H9 (cell line): ENCODE results near the gene HECTD1. TPM values are rescaled to one million over a fixed set of nuclear protein-coding genes. Genes with fewer than 3 reads are reported as not detected.

Experiments
- DNase-seq: peaks from one replicate; pipeline ENCODE4 v3.0.0-alpha.2; 2017
- H2AFZ ChIP-seq: one replicate; pipeline ENCODE4 v1.6.1; 2013; ENCODE audit warnings: mild to moderate bottlenecking, low read length, control low read depth, moderate library complexity
- H2AK5ac ChIP-seq: 2 replicates; pipeline ENCODE4 v1.6.1; 2013; ENCODE audit warnings: low read length, control low read depth, mixed read lengths; ENCODE audit not compliant: insufficient read length
- H2BK120ac ChIP-seq: one replicate; pipeline ENCODE4 v1.6.1; 2013; ENCODE audit warnings: low read depth, mild to moderate bottlenecking, low read length, control low read depth, inconsistent platforms; ENCODE audit not compliant: poor library complexity, severe bottlenecking
- H2BK12ac ChIP-seq: 2 replicates; pipeline ENCODE4 v1.6.1; 2013; ENCODE audit warnings: low read length, control low read depth, mixed read lengths, low read depth; ENCODE audit not compliant: insufficient read length
- H2BK15ac ChIP-seq: 2 replicates; pipeline ENCODE4 v1.6.1; 2013; ENCODE audit warnings: low read depth, low read length, control low read depth
- H2BK20ac ChIP-seq: one replicate; pipeline ENCODE4 v1.6.1; 2013; ENCODE audit warnings: low read depth, mild to moderate bottlenecking, low read length, control low read depth, inconsistent platforms; ENCODE audit not compliant: poor library complexity, severe bottlenecking
- H2BK5ac ChIP-seq: 2 replicates; pipeline ENCODE4 v1.6.1; 2013; ENCODE audit warnings: low read length, control low read depth, mixed read lengths; ENCODE audit not compliant: insufficient read length
- H3K14ac ChIP-seq: 2 replicates; pipeline ENCODE4 v1.6.1; 2013; ENCODE audit warnings: low read length, control low read depth; ENCODE audit not compliant: insufficient read depth
- H3K18ac ChIP-seq: 2 replicates; pipeline ENCODE4 v1.6.1; 2013; ENCODE audit warnings: low read depth, mild to moderate bottlenecking, mixed read lengths, low read length, control low read depth; ENCODE audit not compliant: insufficient read length
- H3K23ac ChIP-seq: 2 replicates; pipeline ENCODE4 v1.6.1; 2013; ENCODE audit warnings: low read length, control low read depth, mixed read lengths, low read depth; ENCODE audit not compliant: insufficient read length
- H3K23me2 ChIP-seq: 2 replicates; pipeline ENCODE4 v1.6.1; 2013; ENCODE audit warnings: low read depth, mild to moderate bottlenecking, mixed read lengths, low read length, control low read depth; ENCODE audit not compliant: insufficient read length, poor library complexity, severe bottlenecking
- H3K27ac ChIP-seq: 2 replicates; pipeline ENCODE4 v1.5.1; 2013; ENCODE audit warnings: low read length, control low read depth, mixed read lengths, low read depth; ENCODE audit not compliant: insufficient read length
- H3K27me3 ChIP-seq: 2 replicates; pipeline ENCODE4 v1.6.1; 2013; ENCODE audit warnings: low read length, control low read depth, inconsistent platforms; ENCODE audit not compliant: insufficient read depth
- H3K4ac ChIP-seq: 2 replicates; pipeline ENCODE4 v1.6.1; 2013; ENCODE audit warnings: low read depth, mild to moderate bottlenecking, control low read depth, inconsistent platforms, low read length, moderate library complexity
- H3K4me1 ChIP-seq: 2 replicates; pipeline ENCODE4 v1.6.1; 2013; ENCODE audit warnings: low read length, control low read depth, inconsistent platforms; ENCODE audit not compliant: insufficient read depth
- H3K4me2 ChIP-seq: 2 replicates; pipeline ENCODE4 v1.6.1; 2013; ENCODE audit warnings: low read length, control low read depth, mixed read lengths; ENCODE audit not compliant: insufficient read length, insufficient read depth
- H3K56ac ChIP-seq: 2 replicates; pipeline ENCODE4 v1.6.1; 2013; ENCODE audit warnings: low read depth, mild to moderate bottlenecking, mixed read lengths, low read length, control low read depth; ENCODE audit not compliant: insufficient read length
- H3K79me1 ChIP-seq: 2 replicates; pipeline ENCODE4 v1.6.1; 2013; ENCODE audit warnings: low read depth, mild to moderate bottlenecking, moderate library complexity, low read length, control low read depth, inconsistent platforms; ENCODE audit not compliant: insufficient read depth, poor library complexity, severe bottlenecking
- H3K79me2 ChIP-seq: 2 replicates; pipeline ENCODE4 v1.6.1; 2013; ENCODE audit warnings: low read length, control low read depth, inconsistent platforms; ENCODE audit not compliant: insufficient read depth
- H3K9ac ChIP-seq: 2 replicates; pipeline ENCODE4 v1.6.1; 2013; ENCODE audit warnings: low read length, control low read depth, mixed read lengths; ENCODE audit not compliant: insufficient read length; ENCODE audit errors: extremely low read depth
- H3K9me3 ChIP-seq: one replicate; pipeline ENCODE4 v1.6.1; 2013; ENCODE audit warnings: low read depth, low read length, inconsistent platforms; ENCODE audit not compliant: control insufficient read depth
- H3T11ph ChIP-seq: one replicate; pipeline ENCODE4 v1.6.1; 2013; ENCODE audit warnings: mild to moderate bottlenecking, low read length, control low read depth, inconsistent platforms
- H4K20me1 ChIP-seq: one replicate; pipeline ENCODE4 v1.6.1; 2013; ENCODE audit not compliant: control insufficient read depth, insufficient read length, insufficient read depth
- H4K5ac ChIP-seq: 2 replicates; pipeline ENCODE4 v1.6.1; 2013; ENCODE audit warnings: low read depth, mild to moderate bottlenecking, mixed read lengths, low read length, control low read depth; ENCODE audit not compliant: insufficient read length
- H4K8ac ChIP-seq: replicated peaks from 2 replicates; pipeline ENCODE4 v1.6.1; 2013; ENCODE audit warnings: low read length, control low read depth, mixed read lengths, low read depth; ENCODE audit not compliant: insufficient read length
- H4K91ac ChIP-seq: 2 replicates; pipeline ENCODE4 v1.6.1; 2013; ENCODE audit warnings: low read depth, mild to moderate bottlenecking, moderate library complexity, mixed read lengths, low read length, control low read depth; ENCODE audit not compliant: insufficient read length
- H3K27ac Mint-ChIP-seq, 3 experiments: 2 replicates in 2 of 3; 3 replicates in 1 of 3; pipeline ENCODE4 v1.8.0; 2020 to 2021; ENCODE audit warnings: mixed read lengths in 3 of 3, mild to moderate bottlenecking in 1 of 3, moderate library complexity in 1 of 3
- H3K27me3 Mint-ChIP-seq: 2 replicates; pipeline ENCODE4 v1.8.0; 2021; ENCODE audit warnings: low read depth, mild to moderate bottlenecking, moderate library complexity, mixed read lengths
- H3K36me3 Mint-ChIP-seq, 3 experiments: 2 replicates in 2 of 3; 3 replicates in 1 of 3; pipeline ENCODE4 v1.8.0; 2020 to 2021; ENCODE audit warnings: low read depth in 3 of 3, mixed read lengths in 3 of 3; ENCODE audit not compliant: insufficient read depth in 1 of 3
- H3K4me1 Mint-ChIP-seq, 2 experiments: 2 replicates each; pipeline ENCODE4 v1.8.0; 2020; ENCODE audit warnings: mixed read lengths in 2 of 2
- H3K4me3 Mint-ChIP-seq, 2 experiments: 2 replicates in 1 of 2; 3 replicates in 1 of 2; pipeline ENCODE4 v1.8.0; 2020 to 2021; ENCODE audit warnings: mild to moderate bottlenecking in 2 of 2, mixed read lengths in 2 of 2, moderate library complexity in 1 of 2
- H3K9me3 Mint-ChIP-seq, 2 experiments: 2 replicates in 1 of 2; 3 replicates in 1 of 2; pipeline ENCODE4 v1.8.0; 2020; ENCODE audit warnings: mild to moderate bottlenecking in 2 of 2, mixed read lengths in 2 of 2, moderate library complexity in 1 of 2
- WGBS: extraction: QIAGEN DNeasy Blood & Tissue Kit; methylation state at CpG from one replicate; pipeline ENCODE4 v1.1.7; 2013; ENCODE audit warnings: missing lambda C conversion rate, low lambda C conversion rate, mixed read lengths; ENCODE audit not compliant: insufficient read length; ENCODE audit errors: extremely low coverage; 5-methylcytosine and 5-hydroxymethylcytosine counted together
- total RNA-seq: library from RNA; stranded (reverse); gene quantifications from 2 replicates; pipeline ENCODE4 v1.2.1, GENCODE V29; 2021
- TF ChIP-seq, protein P1 (sequence below): fragments of 200-600 bp; sonication (generic); conservative IDR thresholded peaks from 3 replicates; pipeline ENCODE4 v1.8.0; 2021; ENCODE audit warnings: antibody characterized with exemption, mild to moderate bottlenecking

Gene HECTD1
- total RNA-seq, 1 experiment from 2014 or later = 135 TPM

- Histone ChIP-seq H3K79me2 (no peaks in the 10 kb centered on the region), H3K14ac (no peak overlapping the region), H4K91ac (no peak overlapping the region), H2BK5ac (no peak overlapping the region), H4K5ac (no peak overlapping the region), H3T11ph (no peak overlapping the region), H3K9me3 (no peaks in the 10 kb centered on the region), H3K56ac (no peak overlapping the region), H3K18ac (no peak overlapping the region), H2BK12ac (no peak overlapping the region), H2AFZ (peak overlapping the region; percentile 65), H4K8ac (no peak overlapping the region), H3K23me2 (no peaks in the 10 kb centered on the region), H2BK20ac (no peak overlapping the region), H3K4me1 (peaks cover 3% of the 10 kb centered on the region; the same call in 1 of the 2 replicates), H3K27me3 (no peaks in the 10 kb centered on the region), H3K4me2 (peak overlapping the region; percentile 62), H3K79me1 (no peaks in the 10 kb centered on the region), H3K9ac (no peak overlapping the region), H3K27ac (no peak overlapping the region), H2AK5ac (no peak overlapping the region), H3K23ac (no peak overlapping the region), H3K4ac (no peak overlapping the region), H2BK15ac (no peak overlapping the region), H2BK120ac (no peak overlapping the region), H4K20me1 (no peaks in the 10 kb centered on the region)
- no peaks in the 10 kb centered on the region for H3K36me3 Mint-ChIP-seq
- peak overlapping the region in 1 of 2 experiments; percentile 63; a peak in 3 of 5 replicates for H3K4me3 Mint-ChIP-seq
- no peaks in the 10 kb centered on the region for H3K9me3 Mint-ChIP-seq
- peaks cover 6 to 7% of the 10 kb centered on the region in 2 experiments for H3K4me1 Mint-ChIP-seq
- H3K27me3 Mint-ChIP-seq = no peaks in the 10 kb centered on the region
- TF ChIP-seq, protein P1, sequence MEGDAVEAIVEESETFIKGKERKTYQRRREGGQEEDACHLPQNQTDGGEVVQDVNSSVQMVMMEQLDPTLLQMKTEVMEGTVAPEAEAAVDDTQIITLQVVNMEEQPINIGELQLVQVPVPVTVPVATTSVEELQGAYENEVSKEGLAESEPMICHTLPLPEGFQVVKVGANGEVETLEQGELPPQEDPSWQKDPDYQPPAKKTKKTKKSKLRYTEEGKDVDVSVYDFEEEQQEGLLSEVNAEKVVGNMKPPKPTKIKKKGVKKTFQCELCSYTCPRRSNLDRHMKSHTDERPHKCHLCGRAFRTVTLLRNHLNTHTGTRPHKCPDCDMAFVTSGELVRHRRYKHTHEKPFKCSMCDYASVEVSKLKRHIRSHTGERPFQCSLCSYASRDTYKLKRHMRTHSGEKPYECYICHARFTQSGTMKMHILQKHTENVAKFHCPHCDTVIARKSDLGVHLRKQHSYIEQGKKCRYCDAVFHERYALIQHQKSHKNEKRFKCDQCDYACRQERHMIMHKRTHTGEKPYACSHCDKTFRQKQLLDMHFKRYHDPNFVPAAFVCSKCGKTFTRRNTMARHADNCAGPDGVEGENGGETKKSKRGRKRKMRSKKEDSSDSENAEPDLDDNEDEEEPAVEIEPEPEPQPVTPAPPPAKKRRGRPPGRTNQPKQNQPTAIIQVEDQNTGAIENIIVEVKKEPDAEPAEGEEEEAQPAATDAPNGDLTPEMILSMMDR = no peak
- no CpG with 5 or more reads among the region's 17 CpGs for WGBS
- DNase-seq = peak; percentile 54
- H3K27ac Mint-ChIP-seq = peak overlapping the region in 1 of 3 experiments; percentile 80; a peak in 1 of 7 replicates
These were observed 22.3 kb upstream of the HECTD1 start for GRCh38 chr14:31229638-31230572.
